HG03108 (cell line): ENCODE measurements around the gene SAMD11.

Experiments used
- ATAC-seq: cut with Tn5 transposase; IDR thresholded peaks from one replicate; pipeline ENCODE4 v1.9.1; 2021; ENCODE audit warnings: moderate library complexity; ENCODE audit not compliant: unreplicated experiment

SAMD11 gene

DNA sequence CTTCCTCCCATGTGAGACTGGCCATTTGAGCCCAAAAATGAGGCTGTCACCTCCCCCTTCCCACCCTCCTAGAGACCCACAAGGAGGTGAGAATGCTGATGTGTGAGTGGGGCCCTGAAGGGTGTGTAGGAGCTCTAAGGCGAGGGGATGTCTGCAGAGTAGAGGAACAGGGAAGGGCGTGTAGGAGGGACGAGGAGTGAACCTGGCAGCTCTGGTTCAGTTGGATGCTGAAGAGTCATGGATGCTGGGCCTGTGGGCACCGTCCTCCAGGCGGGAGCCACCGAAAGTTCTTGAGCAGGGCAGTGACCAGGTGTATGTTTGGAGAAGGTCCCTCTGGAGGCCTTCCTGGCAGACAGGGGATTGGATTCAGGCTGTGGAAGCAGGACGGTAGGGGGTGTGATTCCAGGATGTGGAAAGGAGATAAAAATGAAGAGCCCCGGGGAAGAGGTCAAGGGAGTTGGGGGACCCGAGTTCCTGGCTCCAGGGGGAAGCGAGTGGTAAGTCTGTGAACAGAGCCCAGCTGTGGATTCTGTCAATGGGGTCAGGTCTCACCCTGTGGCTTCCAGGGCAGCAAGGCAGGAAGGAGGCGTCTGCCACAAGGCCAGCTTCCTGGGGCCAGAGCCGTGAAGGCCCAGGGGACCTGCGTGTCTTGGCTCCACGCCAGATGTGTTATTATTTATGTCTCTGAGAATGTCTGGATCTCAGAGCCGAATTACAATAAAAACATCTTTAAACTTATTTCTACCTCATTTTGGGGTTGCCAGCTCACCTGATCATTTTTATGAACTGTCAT is 7.9 kb downstream of the SAMD11 start:
- no peak for ATAC-seq

DNA sequence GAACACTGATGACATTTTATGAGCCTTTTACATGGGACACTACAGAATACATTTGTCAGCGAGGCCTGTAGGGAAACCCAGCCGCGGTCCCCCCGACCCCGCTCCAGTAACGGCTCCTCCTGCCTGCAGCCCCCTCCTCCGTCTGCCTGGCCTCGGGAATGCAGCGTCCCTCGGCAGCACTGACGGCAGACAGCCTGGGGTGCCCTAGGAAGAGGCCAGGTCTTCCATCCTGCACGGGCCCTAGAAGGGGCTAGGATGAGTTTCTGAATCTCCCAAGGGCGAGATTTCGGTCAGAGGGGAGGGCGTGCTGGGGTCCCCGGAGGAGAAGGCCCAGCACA is 8.4 kb downstream of the SAMD11 start:
- no peak for ATAC-seq

DNA sequence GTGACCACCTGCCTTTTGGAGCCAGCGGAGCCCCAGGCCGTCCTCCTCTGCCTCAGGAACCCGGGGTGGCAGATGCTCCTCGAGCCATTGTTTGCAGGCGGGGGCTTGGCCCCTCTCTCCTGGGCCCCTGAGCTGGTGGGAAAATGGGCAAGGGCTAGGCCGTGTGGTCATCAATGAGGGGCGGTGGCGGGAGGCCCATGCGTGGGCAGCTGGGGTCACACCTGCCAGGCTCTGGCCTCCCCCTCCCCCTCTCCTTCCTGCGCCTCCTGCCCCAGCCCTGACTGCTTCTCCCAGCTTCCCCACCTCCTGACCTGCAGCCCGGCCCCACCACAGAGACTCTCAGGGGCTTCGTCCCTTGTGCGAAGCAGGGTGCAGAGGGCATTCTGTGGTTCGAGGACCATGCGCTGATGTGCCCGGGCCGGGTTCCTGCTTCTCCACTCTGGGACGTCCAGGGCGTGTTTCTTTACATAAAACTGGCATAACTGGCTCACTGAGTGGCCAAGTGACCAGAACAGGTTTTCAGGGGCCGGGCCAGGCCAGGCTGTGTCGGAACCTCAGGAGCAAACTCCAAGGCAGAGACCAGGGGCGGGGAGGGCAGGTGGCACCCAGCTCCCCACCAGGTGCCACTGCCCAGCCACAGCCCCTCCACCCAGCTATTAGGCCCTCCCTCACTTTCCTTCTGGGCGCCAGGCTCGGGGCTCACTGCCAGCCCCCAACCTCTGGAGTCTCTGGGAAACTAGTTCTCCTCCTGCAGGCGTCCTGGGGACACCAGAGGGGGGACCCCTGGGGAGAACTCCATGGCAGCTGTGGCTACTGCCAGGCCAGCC is 9.3 kb downstream of the SAMD11 start:
- no peak for ATAC-seq

DNA sequence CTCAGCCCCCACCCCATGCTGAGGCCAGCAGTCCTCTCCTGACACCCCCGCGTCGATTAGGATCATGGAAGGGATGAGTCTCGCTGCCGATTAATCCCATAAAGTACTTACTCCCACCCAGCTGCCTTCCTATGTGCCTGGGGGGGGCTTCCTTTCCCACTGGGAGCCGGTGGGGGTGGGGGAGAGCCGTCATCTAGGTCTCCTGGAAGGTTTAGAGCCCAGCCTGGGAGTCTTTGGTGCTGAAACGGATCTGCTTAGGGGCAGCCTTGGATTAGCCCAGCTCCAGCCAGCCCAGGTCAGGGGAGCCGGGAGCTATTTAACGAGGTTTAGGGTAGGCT is 9.8 kb downstream of the SAMD11 start:
- ATAC-seq: no peak

DNA sequence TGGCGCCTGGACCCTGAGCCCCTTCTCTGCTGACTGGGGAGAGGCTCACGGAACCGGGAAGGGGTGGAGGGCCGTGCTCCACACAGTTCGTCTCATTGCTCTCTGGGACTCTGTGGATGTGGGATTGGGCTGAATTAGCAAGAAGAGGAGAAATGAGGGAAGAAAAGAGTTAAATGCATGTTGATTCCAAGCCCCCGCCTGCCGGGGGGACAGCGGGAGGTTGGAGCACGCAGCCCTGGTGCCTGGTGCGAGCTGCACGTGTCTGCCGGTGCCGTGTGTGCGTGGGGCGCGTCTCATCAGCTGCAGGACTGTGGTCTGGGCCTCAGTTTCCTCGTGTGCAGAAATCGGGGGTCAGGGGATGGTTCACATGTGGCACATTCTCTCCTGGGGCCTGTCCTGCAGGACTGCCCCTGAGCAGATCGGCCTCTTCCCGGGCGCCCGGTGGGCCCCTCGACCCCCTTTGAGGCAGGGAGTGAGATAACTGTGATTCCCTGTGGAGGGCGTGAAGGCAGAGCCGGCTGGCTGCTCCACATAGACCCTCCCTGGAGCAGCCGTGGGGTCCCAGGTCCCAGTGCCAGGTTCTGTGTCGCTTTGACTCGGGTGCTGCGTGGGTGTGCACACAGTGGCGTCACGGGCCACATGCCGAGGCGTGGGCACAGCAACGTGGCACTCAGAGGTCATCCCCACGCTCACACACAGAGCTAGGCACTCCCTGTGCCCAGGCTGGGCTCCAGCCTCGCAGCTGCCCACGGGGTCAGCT is 11.4 kb downstream of the SAMD11 start:
- no peak for ATAC-seq

DNA sequence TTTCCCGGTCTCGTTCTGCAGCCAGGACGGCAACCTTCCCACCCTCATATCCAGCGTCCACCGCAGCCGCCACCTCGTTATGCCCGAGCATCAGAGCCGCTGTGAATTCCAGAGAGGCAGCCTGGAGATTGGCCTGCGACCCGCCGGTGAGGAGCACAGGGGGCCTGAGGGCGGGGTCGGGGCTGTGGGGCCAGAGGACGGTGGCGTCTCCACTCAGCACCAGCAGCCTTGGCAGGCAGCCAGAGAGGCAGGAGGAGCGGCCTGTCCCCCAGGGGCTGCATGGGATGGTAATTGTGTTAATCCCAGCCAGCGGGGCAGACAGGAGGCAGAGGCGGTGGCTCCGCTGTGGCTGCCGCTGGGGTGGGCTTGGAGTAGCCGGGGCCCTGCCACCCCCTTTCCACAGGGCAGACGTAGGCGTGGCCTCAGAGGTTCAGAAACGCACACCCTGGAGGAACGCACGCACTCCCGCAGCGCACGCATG is 12.1 kb downstream of the SAMD11 start:
- ATAC-seq: no peak

DNA sequence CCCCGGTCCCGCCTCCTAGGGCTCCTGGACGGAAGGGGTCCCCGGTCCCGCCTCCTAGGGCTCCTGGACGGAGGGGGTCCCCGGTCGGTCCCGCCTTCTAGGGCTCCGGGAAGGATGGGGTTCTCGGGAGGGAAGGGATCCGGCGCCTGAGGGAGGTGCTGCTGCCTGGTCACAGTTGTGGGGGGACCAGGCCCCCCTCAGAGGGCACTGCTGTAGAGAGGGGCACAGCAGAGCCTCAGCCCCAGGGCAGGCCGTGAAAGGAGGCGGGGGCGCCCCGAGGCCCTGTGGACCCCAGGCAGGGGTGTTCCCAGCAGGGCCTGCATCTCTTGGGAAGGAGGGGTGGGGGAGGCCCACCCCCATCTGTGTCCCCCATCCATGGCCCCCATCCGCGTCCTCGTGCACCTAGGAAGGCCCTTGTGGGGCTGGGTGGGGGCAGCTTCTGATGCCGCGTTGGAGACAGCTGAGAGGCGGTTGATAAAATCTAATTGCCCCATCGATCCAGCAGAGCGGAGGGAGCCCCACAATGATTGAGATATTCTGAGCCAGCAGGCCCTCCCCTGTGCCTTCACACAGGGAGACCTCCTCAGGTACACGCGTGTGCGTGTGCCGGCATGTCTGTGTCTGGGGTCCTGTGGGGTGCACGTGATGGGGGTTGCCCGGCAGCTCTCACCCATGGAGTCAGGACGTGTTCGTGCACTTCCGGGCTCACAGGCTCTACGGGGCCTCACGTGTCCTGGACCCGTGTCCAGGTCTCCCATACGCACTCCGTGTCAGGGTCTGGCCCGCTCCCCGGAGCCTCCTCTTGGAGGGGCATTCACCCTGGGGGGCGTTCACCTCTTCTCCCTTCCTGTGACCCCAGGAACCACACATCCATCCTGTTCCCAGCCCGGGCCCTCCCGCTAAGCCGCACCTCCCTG is 12.9 kb downstream of the SAMD11 start:
- no peak for ATAC-seq

DNA sequence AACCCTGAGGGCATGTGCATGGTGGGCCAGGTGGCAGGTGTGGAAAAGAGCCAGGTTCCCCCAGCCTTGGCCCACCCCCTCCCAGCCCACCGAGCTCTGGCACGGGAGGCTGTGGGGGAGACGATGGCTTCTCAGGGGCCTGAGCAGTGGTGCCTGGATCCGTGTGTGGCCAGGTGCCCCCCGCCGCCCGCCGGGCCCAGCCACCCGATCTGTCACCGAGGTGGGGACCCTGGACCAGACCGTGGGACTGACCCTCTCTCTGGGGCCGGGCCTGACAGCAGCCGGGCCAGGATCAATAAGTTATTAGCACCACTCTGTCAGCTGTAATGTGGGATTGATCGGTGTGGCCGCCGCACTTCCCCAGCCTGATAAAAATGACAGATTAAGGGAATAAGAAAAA is 13.8 kb downstream of the SAMD11 start:
- ATAC-seq: no peak

DNA sequence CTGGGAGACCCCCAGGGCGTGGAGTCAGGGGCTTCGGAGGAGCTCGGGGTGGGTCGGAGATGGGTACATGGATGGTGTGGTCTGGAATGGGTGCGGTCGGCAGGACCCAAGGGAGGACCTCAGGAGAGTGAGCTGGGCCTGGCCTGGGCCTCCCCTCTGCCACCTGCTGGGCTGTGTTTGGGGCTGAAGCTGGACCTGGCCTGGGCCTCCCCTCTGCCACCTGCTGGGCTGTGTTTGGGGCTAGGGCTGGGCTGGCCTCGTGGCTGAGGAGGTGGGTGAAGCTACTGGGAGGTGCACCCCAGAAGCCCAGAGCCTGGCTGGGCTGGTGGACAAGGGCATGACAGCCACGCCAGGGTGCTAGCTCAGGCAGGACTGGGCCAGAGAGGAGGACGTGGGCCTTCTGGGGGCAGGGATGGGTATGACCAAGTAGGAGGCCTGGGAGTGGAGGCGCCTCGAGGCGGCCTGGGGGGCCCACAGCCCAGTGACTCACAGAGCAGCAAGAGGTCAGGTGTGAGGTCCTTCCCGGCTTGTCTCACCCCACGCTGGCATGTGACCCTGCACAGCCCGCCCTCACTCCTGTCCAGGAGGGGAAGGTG is 14.5 kb downstream of the SAMD11 start:
- ATAC-seq: no peak

DNA sequence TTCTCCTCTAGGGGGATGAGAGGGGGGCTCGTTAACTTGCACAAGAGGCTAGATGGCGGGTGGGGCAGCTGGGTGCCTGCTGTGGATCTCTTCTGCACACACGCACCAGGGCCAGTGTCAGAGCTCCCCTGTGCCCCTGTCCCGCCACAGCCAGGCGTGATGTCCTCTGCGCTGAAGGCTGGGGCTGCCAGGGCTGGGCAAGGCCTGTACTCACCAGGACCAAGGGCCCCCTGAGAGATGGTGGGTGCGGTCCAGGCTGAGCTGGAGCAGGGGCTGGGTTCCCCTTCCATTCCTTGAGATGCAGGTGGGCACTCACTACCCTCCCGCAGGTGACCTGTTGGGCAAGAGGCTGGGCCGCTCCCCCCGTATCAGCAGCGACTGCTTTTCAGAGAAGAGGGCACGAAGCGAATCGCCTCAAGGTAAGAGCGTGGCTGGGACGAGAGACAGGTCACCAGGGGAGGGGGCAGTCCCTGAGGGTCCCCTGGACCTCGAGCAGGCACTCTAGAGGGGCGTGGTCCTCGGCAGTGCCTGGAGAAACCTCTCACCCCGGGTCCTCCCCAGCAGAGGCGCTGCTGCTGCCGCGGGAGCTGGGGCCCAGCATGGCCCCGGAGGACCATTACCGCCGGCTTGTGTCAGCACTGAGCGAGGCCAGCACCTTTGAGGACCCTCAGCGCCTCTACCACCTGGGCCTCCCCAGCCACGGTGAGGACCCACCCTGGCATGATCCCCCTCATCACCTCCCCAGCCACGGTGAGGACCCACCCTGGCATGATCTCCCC is 15.2 kb downstream of the SAMD11 start:
- no peak for ATAC-seq

DNA sequence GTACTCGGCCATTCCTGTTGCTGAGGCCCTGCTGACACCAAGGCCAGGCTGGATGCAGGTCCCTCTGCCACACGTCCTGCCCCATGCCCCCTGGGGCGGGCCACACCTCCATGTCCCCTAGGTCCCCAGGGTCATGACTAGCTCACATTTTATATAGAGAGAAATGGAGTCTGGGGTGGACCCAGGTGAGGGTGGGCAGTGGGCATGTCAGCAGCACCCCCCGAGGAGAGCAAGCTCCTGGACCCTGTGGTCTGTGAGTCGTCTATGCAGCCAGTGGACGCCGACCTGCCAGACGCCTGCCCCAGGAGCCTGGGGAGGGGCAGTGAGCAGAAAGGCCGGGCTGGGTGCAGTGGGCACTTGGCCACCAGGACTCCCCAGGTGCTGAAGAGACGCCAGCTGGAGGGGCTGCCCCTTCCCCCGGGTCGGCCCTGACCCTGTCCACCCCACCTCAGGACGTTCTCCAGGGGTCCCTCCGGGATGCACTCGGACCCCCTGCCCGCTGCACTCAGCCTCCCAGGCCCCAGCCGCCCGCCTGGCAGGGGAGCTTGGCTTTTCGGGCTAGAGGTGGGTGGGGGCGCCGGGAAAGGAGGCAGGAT is 15.9 kb downstream of the SAMD11 start:
- ATAC-seq: no peak

DNA sequence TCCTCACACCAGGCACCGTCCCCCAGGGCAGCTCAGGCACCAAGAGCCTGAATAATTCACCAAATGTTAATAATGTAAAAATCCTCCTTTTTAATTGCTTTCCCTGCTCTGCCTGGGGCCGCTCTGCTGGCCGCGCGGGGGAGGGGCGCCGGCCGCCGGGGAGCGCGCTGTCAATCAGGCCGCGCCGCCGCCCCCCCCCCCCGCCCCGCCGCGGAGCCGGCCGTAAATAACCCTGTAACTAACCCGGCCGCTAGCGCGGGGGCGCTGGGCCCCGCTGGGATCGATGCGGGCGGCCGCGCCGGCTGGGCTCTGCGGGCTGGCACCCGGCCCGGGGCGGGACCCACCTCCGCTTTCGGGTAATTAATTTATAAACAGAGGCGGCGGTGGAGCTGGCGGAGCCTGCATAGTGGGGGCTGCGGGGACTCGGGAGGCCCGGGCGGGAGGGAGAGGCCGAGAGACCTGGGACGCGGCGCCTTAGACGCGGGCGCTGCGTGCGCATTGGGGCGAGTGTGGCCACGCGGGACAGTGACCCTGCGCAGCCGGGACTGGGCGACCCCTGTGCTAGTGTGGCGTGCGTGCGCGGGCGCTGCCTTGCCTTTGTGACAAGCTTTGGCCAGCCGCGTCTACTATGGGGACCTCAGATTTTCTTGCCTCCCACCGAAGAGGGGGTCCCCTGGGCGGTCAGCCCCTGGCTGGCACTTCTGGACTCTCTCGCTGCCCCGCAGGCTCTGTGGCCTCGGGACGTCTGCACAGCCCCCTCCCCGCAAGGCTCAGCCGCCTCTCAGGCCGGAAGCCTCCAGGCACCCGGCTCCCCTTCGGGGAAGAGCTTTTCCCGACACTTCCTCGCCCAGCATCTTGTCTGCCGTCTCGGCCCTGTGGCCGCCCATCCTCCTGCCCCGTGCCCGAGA is 16.6 kb downstream of the SAMD11 start:
- ATAC-seq: no peak

DNA sequence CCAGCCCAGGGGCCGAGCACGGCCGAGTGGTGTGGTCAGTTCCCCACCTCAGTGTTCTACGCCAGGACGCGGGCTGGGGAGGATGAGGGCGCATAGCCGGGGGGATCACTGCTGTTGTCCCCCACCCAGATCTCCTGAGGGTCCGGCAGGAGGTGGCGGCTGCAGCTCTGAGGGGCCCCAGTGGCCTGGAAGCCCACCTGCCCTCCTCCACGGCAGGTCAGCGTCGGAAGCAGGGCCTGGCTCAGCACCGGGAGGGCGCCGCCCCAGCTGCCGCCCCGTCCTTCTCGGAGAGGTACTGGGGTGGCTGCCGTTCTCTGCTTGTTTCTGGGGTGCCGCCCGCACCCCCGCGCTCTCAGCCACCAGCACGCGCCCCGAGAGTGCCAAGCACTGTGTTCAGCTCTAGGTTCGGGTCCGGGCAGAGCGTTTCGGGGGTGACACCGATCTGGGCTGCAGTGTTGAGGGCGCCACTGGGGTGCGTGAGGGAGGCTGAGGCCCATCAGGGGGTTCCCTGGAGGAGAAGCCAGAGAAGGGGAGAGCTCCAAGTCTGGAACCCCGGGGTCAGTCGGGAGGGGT is 17.4 kb downstream of the SAMD11 start:
- ATAC-seq: no peak

DNA sequence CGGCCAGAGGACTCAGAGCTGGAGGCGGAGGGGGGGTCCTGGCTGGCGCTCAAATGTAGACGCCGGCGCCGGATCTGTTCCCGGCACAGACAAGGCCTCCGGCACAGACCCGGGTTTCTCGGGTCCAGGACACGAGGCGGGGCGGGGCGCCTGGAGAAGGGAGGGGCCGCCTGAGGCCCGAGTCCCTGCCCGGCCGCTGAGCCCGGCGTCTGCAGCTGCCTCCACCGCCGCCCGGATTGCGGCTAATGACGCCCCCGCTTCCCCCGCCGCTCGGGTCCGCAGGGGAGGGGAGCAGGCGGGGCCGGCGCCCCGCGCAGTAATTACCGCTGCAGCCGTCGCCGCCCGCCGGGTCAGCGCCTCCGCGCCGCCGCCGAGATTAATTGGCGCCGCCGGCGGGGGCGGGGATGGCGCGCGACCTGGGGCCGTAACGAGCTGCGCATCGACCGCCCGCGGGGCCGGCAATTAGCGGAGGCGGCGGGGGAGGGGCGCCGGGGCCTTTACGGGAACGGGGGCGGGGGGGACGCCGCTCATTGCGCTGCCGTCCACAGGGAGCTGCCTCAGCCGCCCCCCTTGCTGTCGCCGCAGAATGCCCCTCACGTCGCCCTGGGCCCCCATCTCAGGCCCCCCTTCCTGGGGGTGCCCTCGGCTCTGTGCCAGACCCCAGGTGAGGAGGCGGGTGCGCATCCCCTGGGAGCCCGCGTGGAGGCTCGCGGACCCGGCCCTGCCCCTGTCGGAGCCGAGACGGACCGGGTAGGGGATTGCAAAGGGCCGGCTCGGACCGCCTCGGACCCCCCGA is 18.1 kb downstream of the SAMD11 start:
- ATAC-seq: no peak

DNA sequence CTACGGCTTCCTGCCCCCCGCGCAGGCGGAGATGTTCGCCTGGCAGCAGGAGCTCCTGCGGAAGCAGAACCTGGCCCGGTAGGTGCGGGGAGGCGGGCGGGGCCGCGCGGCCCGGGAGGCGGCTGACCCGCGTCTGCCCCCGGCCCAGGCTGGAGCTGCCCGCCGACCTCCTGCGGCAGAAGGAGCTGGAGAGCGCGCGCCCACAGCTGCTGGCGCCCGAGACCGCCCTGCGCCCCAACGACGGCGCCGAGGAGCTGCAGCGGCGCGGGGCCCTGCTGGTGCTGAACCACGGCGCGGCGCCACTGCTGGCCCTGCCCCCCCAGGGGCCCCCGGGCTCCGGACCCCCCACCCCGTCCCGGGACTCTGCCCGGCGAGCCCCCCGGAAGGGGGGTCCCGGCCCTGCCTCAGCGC is 18.7 kb downstream of the SAMD11 start:
- no peak for ATAC-seq

DNA sequence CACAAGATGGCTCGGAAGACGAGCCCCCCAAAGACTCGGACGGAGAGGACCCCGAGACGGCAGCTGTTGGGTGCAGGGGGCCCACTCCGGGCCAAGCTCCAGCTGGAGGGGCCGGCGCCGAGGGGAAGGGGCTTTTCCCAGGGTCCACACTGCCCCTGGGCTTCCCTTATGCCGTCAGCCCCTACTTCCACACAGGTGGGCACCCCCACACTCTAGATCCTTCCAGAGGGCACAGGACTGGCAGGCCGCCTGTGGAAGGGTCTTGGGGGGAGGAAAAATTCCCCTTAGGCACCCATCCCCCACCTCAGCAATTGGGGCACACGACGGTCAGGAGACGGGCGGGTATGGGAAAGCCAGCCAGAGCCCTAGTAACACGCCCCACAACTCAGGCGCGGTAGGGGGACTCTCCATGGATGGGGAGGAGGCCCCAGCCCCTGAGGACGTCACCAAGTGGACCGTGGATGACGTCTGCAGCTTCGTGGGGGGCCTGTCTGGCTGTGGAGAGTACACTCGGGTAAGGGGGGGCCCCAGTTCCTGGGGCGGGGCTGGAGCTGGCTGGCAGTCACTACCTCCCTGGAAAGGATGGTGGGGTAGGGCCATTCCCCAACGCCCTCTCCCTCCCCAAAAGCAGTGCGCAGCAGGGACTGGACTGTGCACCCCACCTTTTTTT is 19.3 kb downstream of the SAMD11 start:
- no peak for ATAC-seq
